ENCODE measurements around the gene PXT1.

PXT1 gene

GRCh38 chr6:36343109-36343680, 99.5 kb downstream of the PXT1 start:
- no peak for DNase-seq

- peak; percentile 60 to 73 for DNase-seq
These were observed 101.8 kb downstream of the PXT1 start for GRCh38 chr6:36340618-36341454.
